IMR-90 (cell line): ENCODE measurements around the gene FN3KRP.

Experiments
- BHLHE40 ChIP-seq: fragments of 150-350 bp; IDR thresholded peaks from 2 replicates; pipeline ENCODE4 v1.6.1; 2016; ENCODE audit warnings: mild to moderate bottlenecking, low read depth, low read length
- CEBPB ChIP-seq: IDR thresholded peaks from 2 replicates; pipeline ENCODE4 v1.6.1; 2012; ENCODE audit warnings: low read depth, low read length, improper control_type of control experiment
- CHD1 ChIP-seq: IDR thresholded peaks from 2 replicates; pipeline ENCODE4 v1.6.1; 2012; ENCODE audit warnings: low read depth, low read length, improper control_type of control experiment
- CTCF ChIP-seq: conservative IDR thresholded peaks from 2 replicates; pipeline ENCODE4 v1.5.1; 2012; ENCODE audit warnings: mild to moderate bottlenecking, low read depth, low read length, improper control_type of control experiment
- ELK1 ChIP-seq: fragments of 150-350 bp; IDR thresholded peaks from 2 replicates; pipeline ENCODE4 v1.6.1; 2016; ENCODE audit warnings: low read depth, mild to moderate bottlenecking, low read length, moderate library complexity, borderline replicate concordance
- FOS ChIP-seq: fragments of 150-350 bp; IDR thresholded peaks from 2 replicates; pipeline ENCODE4 v1.6.1; 2016; ENCODE audit warnings: low read depth, low read length
- MAZ ChIP-seq: IDR thresholded peaks from 2 replicates; pipeline ENCODE4 v1.6.1; 2012; ENCODE audit warnings: low read depth, mild to moderate bottlenecking, low read length, improper control_type of control experiment, moderate library complexity, borderline replicate concordance
- NFE2L2 ChIP-seq: fragments of 150-350 bp; IDR thresholded peaks from 2 replicates; pipeline ENCODE4 v1.6.1; 2016; ENCODE audit warnings: low read depth, mild to moderate bottlenecking, low read length
- POLR2A ChIP-seq: IDR thresholded peaks from 2 replicates; pipeline ENCODE4 v1.6.1; 2012; ENCODE audit warnings: mild to moderate bottlenecking, low read depth, low read length
- RAD21 ChIP-seq: IDR thresholded peaks from 2 replicates; pipeline ENCODE4 v1.6.1; 2012; ENCODE audit warnings: low read length, improper control_type of control experiment
- RCOR1 ChIP-seq: IDR thresholded peaks from 2 replicates; pipeline ENCODE4 v1.6.1; 2012; ENCODE audit warnings: mild to moderate bottlenecking, low read length, improper control_type of control experiment; ENCODE audit not compliant: insufficient replicate concordance
- RFX5 ChIP-seq: IDR thresholded peaks from 2 replicates; pipeline ENCODE4 v1.8.0; 2012; ENCODE audit warnings: low read depth, mild to moderate bottlenecking, low read length, moderate library complexity
- SMC3 ChIP-seq: fragments of 150-350 bp; IDR thresholded peaks from 2 replicates; pipeline ENCODE4 v1.6.1; 2016; ENCODE audit warnings: low read depth, mild to moderate bottlenecking, antibody characterized with exemption, low read length, moderate library complexity
- TF ChIP-seq, protein P1 (sequence below): fragments of 150-350 bp; IDR thresholded peaks from 2 replicates; pipeline ENCODE4 v1.6.1; 2017; ENCODE audit warnings: mild to moderate bottlenecking, antibody characterized with exemption, low read length, low read depth

- no peak for TF ChIP-seq CTCF
- no peak for TF ChIP-seq POLR2A
- TF ChIP-seq CHD1 = no peak
- no peak for TF ChIP-seq CEBPB
- no peak for TF ChIP-seq FOS
- no peak for TF ChIP-seq BHLHE40
- TF ChIP-seq, protein P1, sequence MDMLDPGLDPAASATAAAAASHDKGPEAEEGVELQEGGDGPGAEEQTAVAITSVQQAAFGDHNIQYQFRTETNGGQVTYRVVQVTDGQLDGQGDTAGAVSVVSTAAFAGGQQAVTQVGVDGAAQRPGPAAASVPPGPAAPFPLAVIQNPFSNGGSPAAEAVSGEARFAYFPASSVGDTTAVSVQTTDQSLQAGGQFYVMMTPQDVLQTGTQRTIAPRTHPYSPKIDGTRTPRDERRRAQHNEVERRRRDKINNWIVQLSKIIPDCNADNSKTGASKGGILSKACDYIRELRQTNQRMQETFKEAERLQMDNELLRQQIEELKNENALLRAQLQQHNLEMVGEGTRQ = no peak
- no peak for TF ChIP-seq NFE2L2
- TF ChIP-seq ELK1 = no peak
- no peak for TF ChIP-seq RFX5
- no peak for TF ChIP-seq RCOR1
- no peak for TF ChIP-seq MAZ
- no peak for TF ChIP-seq RAD21
- TF ChIP-seq SMC3 = no peak
These were observed 12.3 kb upstream of the FN3KRP start for GRCh38 chr17:82703935-82704865.
